Fibroblast of gingiva (primary cell): Measurements from ENCODE around the gene ATXN10.
"Not testable (repeated sequence)": the region's sequence is repeated elsewhere in the genome, so short reads cannot be mapped to it uniquely, and the experiment has no call there.

ENCODE experiments used
- DNase-seq: peaks from one replicate; pipeline ENCODE4 v3.0.0-alpha.2; 2011; ENCODE audit warnings: low read depth

Gene ATXN10

GRCh38 chr22:45644714-45645113, 26.9 kb upstream of the ATXN10 start:
- DNase-seq, result no peak

DNA sequence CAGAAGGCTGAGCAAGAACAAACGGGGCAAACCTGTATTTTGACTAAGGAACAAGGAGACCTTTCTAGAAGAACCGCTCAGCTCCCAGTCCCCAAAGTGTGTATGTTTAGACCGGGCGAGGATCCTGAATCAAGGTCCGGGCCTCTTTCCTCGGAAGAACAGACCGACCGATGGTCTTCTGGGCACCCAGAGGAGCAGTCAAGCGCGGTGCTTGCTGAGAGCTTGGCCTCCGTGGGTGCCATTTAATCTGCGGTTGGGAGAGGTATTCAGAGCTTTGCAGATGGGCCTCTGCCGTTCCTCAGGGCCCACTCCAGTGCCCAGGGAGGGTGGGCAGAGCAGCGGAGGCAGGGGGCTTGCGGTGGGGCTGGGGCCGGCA, 26.5 kb upstream of the ATXN10 start:
- DNase-seq, result no peak

DNA sequence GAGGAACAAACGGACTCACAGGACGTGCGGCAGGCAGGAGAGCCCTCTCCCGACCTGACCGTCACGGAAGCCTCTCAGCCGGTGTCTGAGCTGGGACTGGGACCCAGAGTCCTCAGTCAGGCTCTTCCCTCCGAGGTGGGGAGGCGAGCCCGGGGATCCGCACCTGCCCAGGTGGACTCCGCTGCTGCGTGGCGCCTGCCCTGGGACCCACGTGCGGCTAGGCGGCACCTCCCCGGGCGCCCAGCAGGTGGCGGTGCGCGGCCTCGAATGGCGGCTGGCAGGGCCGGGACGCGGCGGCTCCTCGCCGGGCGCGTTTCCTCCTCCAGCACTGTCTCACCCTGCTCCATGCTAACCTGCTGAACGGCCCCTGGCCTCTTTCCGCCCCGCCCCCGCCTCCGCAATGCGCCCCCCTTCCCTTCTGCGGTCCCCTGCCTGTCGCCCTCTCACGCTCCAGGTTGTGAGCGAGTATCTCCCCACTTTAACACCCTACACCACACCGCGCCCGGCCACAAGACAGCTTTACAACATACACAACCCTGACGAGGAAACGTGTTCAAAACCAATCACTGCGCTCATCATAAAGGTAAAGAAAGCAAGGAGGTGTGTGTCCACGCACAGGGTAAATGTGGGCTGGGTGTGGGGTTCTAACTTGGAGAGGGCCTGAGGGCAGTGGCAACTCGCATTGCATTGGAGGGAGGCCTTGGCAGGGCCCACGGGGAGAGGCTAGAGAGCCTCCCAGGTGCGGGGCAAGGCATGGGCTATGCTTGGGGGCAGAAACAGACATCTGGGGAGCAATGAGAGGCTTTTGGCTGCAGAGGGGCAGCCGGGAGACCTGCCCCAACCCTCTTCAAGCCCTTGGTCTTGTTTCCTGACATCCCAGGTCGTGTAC, 25.9 kb upstream of the ATXN10 start:
- DNase-seq, result peak; percentile 26

GRCh38 chr22:45647532-45648225, 24.0 kb upstream of the ATXN10 start:
- DNase-seq, result no peak

DNA sequence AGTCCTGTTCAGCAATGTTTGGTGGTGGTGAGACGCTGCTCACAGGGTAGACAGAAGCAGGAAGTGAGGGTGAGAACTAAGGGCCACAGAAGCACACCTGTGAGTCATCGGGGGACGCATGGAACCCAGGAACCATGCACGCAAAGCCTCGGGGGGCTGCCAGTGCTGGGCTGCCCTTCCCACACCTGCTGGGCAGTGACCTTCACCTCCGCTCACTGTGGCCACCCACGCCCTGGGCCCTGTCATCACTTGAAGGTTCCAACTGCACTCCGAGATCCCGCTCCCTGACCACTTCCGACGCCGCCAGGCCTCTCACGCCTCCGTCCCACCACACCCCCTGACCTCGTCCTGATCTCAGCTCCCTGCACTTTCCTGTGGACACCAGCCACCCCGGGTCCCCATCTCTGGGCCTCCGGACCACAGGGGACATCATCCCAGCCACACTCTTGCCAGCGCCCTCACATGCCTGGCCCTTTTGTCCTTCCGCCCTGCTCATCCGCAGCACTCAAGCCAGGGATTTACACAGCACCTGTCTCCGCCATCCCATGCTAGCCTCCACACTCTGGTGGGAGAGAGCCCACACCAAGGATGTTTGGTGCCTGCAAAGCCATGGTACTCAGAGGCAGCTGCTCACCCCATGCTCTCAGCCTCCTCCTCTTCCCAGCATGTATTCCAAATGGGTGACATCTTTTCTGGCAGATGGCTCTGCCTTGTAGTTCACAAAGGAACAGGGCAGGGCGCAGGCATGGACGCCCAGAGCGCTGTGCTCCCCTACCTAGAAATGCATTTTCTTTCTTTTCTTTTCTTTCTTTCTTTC, 23.1 kb upstream of the ATXN10 start:
- DNase-seq, result no peak

DNA sequence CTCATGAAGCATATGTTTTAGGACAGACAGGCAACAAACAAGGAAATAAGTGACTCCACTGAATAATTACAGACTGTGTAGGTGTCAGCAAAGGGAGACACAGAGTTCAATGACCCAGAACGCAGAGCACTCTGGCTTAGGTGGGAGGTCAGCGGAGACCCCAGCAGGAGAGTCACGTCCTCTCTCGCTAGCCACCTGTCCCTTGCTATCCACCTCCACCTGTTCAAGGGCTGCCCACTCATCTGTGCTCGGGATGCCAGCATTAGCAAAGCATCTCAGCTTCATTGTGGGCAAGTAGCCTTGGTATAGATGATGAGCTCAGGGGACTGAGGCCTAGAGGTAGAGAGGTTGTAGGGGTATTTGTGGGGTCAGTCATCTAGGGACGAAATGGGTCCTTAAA, 21.8 kb upstream of the ATXN10 start:
- DNase-seq, result no peak

DNA sequence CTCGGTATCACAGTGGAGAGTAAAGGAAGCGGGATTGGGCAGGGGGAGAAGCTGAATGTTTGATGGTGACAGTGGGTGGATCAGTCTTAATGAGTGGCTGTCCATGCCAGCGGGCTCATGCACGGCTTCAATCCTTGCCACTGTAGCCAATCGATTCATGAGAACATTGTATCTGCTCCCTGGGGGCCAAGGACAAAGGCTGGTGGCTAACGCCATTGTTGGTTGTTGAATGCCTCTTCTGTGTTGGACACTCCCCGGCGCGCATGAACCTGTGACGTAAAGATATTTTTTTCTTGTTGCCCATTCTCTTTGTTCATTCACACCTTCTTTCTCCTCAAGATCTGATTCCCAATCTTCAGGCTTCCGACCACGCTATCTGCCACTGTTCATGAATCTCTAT, 20.9 kb upstream of the ATXN10 start:
- DNase-seq, result no peak

- no peak for DNase-seq
Measured at GRCh38 chr22:45651931-45652528, 19.6 kb upstream of the ATXN10 start.

DNA sequence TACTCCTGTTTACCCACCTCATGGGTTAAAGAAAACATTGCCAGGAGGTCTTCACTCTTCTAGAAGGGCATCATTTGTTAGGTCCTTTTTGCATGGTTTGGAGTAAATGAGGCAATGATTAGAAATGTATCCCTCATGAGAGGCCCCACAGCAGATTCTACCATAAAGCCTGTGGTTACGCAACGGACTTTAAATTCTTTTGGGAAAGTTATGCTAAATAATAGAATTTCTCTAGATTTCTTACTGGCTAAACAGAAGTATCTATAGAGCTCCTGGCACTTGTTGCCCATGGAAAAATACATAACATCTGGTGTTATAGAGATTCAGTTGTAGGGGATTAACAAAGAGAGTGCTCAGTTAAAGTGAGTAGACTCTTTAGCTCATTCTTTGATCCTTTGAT, 15.1 kb upstream of the ATXN10 start:
- DNase-seq, result no peak

GRCh38 chr22:45657701-45658100, 13.9 kb upstream of the ATXN10 start:
- DNase-seq, result no peak

GRCh38 chr22:45664136-45664646, 7.4 kb upstream of the ATXN10 start:
- no peak for DNase-seq

DNA sequence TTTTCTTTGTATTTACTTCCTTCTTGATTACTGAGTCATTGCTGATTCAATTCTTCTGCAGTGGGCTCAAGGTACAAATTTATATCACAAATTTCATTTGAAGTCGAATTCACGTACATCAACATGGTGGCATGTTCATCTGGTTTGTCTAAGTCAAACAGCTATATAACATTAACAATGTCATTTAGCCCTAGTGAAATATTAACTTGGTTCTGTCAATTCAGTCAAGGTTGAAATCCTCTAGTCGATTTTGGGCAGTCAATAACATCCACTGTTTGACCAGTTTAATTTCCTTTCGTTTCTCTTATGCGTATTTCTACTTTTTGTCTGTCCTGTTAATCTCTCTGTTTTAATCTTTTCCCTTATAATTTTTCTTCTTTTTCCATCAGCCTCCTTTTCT, 4.1 kb upstream of the ATXN10 start:
- no peak for DNase-seq

DNA sequence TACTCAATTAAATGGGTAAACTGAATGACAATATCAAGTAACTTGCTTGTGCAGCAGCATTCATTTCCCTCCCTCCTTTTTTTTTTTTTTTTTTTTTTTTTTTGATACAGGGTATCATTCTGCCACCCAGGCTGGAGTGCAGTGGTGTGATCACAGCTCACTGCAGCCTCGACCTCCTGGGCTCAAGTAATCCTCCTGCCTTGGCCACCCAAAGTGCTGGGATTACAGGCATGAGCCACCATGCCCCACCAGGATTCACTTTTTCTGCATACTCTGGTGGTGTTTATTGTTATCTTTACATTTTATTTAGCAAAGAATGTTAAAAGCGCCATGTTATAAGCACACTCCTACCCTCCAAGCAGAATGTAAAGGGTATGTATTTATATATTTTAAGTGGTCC, 1.3 kb upstream of the ATXN10 start:
- DNase-seq, result not testable (repeated sequence)

DNA sequence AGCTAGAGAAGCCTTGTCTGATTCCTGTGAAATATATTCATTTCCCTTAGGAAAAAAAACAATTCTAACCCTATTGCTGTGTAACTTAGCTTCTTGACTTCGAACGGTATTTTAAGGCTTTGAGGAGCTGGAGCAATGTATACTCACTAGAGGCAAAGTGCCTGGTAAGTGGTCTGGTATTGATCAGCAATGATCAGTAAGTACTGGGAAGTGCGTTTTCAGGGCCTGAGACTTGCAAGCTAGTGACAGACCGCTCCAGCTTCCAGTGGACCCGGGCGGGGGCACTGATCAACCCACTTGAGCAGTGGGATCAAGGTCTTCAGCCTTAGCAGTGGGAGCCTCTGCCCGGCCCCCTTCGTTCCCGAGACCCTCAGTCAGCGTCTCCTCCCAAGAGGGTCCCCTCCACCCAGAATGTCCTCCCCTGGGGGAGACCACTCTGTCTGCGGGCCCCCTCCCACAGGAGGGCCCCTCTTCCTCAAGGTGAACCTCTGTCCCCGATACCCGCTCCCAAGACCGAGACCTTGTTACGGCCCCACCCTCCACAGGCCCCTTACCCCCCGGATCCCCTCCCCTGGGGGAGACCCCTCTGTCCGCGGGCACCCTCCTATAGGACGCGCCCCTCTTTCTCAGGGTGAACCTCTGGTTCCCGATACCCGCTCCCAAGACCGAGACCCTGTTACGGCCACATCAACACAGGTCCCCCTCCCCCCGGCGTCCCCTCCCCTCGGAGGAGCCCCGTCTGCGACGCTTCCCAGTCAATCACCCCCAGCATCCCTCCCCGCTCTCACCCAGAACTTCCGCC, 452 bp upstream of the ATXN10 start:
- no peak for DNase-seq

DNA sequence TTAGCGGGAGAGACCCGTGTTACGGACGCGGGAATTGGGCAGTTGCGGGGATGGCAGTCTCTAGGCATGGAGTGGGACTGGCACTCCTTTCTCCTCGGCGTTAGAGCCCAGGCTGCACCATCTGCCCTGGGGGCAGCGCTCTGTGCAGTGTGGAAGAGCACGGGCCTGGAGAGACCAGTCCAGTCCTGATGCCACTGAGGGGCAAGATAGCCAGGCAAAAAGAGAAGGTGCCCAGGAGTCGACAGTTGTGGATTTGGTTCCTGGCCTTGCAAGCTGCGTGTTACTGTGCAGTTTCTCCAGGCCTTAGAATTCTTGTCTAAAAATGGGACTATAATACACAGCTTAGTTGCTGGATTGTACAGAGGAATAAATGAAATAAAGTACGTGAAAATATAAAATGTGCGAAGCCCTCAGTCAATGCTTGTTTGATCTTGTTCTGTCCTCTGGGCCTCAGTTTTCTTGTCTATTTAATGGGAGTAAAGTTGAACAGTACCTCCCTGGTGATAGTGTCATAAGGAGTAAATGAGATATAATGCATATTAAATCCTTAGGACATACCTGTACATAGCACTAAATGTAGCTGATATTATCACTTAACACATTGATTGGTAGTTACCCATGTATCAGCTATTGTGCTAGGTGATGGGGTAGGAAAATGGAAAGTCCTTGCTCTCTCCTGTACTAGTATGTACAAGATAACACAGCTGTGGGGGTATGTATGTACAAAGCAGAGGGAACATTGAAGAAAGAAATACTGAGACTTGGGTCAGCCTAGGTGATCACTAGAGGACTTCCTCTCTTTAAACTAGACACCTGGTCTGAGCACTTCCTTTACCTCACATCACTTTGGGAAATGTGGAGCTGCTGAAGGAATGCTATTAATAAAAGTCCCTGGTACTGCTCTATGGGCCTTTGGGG, 1.2 kb downstream of the ATXN10 start:
- DNase-seq, result no peak

GRCh38 chr22:45673482-45674175, 2.0 kb downstream of the ATXN10 start:
- DNase-seq, result no peak

DNA sequence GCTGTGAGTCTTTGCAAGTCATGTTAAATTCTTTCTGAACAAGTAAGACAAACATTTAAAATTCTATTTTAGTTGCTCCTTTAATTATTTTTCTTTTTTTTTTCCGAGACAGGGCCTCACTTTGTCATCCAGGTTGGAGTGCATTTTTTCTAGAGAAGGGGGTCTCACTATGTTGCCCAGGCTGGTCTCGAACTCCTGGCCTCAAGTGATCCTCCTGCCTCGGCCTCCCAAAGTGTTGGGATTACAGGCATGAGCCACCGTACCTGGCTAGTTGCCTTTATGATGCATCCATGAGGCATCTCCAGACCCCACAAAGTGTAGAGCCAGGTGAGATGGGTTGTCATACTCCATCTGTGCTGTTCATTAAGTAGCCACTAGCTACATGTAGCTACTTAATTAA, 4.4 kb downstream of the ATXN10 start:
- DNase-seq, result no peak

DNA sequence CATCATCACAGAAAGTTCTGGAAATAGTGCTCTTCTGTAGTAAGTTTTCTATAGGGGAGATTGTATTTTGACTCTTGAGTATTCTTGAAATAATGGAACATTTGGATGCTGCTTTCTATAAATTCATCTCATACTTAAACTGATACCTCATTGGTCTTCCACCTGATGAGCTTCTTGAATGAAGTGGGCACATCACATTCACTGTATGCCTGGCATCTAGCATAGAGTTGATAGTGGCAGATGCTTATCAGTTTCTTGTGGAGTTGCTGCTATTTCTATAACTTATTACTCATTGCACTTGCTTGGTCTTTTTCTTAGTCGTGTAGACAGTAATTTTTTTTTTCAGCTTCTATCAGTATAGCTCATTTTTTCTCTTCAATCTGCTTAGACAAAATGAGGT, 5.4 kb downstream of the ATXN10 start:
- no peak for DNase-seq
